ENCODE data around the gene MPC1.
"Not testable (repeated sequence)": the region's sequence is repeated elsewhere in the genome, so short reads cannot be mapped to it uniquely, and the experiment has no call there.

Gene MPC1

GRCh38 chr6:166379103-166379586, 3.6 kb downstream of the MPC1 start:
- ATAC-seq = no peak

DNA sequence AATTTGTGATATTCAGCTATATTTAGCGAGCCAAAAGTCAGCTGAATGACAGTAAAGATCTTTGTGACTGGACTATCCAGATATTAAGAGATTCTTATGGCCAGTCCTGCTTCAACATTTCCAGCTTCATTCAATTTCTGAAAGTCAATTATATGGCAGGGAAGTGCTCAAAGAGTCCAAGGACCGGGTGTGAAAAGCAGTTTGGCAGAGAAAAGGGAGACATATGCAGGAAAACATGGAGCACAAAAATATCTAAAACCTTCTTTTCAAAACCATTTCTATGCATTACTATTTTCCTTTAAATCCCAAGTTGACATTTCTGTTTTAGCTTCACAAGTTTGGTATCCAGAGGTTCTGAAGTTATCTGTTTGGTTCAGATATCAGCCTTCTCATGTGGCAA, 5.0 kb downstream of the MPC1 start:
- ATAC-seq = no peak

DNA sequence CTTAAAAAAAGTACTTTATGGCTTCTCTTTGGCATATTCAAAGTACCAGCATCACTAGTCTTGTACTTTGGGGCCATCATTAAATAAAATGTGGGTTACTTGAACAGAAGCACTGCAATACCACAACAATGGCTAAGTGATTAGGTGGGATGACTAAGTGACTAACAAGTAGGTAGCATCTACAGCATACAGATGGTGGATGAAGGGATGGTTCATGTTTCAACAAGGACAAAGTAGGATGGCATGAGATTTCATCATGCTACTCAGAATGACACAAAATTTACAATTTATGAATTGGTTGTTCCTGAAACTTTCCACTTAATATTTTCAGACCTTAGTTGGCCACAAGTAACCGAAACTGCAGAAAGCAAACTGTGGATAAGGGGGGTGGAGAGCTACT, 7.7 kb downstream of the MPC1 start:
- no peak for ATAC-seq

DNA sequence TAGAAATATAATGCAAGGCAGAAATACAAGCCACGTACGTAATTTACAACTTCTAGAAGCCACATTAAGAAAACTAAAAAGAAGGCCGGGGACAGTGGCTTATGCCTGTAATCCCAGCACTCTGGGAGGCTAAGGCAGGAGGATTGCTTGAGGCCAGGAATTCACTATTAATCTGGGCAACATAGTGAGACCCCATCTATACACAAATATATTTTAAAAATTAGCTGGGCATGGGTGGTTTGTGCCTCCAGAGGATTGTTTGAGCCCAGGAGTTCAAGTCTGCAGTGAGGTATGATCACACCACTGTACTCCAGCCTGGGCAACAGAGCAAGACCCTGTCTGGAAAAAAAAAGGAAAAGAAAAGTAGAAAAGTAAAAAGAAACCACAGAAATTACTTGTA, 12.3 kb downstream of the MPC1 start:
- no peak for ATAC-seq

DNA sequence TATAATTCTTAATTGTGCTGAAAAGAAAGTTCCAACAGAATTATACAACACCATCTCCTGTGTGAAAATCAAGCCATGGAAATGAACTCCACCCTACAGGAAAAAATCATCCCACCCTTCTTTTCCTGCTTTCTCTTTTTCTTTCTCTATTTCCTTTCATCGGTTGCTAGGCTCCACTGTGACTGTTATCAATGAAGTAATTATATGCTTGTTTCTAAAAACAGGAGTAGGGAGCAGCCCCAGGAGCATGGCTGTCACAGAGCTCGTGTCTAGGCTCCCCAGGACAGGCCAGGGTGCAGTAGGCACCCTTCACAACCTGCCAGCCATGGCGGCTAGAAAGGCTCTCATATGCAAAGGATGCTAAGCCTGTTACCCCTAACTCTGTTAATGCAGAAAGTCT, 13.0 kb downstream of the MPC1 start:
- no peak for ATAC-seq

GRCh38 chr6:166366921-166367320, 15.8 kb downstream of the MPC1 start:
- no peak for ATAC-seq

- ATAC-seq = no peak
These were observed 16.9 kb downstream of the MPC1 start for GRCh38 chr6:166365806-166366205.

DNA sequence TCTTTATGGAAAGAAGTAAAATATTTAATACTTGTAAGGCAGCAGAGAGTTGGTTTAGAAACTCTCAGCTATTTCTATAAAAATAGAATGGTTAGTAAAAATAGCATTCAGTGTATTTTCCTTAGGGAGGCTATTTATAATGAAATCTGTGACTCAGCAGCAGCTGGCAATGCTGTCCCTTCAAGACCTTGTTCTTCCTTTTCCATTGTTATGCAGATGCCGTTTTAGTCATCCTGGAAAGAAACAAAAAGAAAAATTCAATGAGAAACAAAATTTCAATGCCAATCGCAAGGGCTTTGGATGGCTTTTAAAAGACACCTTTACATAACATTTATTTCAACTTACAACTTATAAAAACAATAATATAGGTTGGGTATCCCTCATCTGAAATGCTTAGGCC, 17.5 kb downstream of the MPC1 start:
- no peak for ATAC-seq

- no peak for ATAC-seq
These were observed 18.3 kb downstream of the MPC1 start for GRCh38 chr6:166364456-166364855.

GRCh38 chr6:166362427-166362826, 20.3 kb downstream of the MPC1 start:
- ATAC-seq = not testable (repeated sequence)

GRCh38 chr6:166361077-166361429, 21.7 kb downstream of the MPC1 start:
- no peak for ATAC-seq

- ATAC-seq = no peak
These were observed 22.3 kb downstream of the MPC1 start for GRCh38 chr6:166360243-166361076.

GRCh38 chr6:166355552-166355951, 27.2 kb downstream of the MPC1 start:
- ATAC-seq = no peak

DNA sequence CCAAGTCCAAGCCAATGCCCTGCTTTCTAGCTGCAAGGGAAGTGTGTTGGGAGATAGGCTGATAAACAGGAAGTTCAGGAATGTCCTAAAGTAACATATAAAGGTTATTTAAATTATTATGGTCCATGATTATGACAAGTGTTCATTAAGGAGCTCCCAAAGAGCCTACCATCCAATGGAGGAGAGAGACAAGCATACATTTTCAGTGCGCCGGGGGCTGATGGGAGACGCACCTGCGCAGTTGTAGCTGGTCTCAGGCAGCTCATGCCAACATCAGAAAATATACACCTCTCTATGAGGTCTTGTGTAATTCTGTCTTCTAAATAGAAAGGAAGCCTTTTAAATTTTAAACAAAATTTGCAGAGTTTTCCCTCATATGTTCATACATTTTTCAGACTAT, 27.8 kb downstream of the MPC1 start:
- no peak for ATAC-seq

DNA sequence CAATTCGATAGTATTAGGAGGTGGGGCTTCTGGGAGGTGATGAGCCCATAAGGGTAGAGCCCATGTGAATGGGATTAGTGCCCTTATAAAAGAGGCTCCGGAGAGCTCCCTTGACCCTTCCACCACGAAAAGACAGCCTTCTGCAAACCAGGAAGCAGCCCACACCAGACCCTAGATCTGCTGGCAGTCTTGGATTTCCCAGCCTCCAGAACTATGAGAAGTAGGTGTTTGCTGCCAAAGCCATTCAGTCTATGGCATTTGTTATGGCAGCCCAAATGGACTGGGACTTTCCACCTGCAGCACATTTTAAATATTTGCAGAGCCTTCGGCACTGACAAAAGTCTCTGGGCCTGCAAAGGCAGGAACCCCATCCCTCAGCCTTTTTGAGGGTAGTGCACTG, 28.6 kb downstream of the MPC1 start:
- ATAC-seq = no peak

DNA sequence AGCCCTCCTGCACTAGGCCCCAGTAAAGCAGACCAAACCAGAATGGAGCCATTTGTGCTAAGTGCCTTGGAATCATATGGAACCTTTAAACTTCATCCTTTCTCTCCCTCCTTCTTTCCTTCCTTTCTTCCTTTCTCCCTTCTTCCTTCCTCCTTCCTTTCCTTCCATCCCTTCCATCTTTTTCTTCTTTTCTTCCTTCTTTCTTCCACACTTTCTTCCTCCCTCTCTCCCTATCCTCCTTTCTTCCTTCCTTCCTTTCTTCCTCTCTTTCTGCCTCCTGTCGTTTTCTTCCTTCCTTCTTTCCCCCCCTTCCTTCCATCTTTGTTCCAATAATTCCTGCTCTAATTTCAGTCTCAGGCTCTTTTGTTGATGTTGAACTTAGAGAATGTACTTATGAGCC, 29.2 kb downstream of the MPC1 start:
- no peak for ATAC-seq

DNA sequence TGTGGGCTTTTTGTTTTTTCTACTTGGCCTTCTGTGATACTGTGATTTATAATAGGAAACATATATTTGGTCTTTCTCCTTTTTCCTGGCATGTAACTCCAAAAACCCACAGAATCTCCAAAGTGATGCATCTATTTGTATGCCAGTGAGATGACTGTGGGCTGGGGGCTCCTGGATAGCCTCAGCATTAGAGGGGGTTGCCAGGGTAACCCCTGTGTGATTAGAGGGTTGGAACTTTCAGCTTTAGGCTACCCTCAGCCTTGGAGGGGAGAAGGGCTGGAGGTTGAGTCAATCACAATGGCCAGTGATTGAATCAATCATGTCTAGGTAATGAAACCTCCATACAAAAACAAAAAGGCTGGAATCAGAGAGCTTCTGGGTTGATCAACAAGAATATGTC, 29.8 kb downstream of the MPC1 start:
- ATAC-seq = no peak

DNA sequence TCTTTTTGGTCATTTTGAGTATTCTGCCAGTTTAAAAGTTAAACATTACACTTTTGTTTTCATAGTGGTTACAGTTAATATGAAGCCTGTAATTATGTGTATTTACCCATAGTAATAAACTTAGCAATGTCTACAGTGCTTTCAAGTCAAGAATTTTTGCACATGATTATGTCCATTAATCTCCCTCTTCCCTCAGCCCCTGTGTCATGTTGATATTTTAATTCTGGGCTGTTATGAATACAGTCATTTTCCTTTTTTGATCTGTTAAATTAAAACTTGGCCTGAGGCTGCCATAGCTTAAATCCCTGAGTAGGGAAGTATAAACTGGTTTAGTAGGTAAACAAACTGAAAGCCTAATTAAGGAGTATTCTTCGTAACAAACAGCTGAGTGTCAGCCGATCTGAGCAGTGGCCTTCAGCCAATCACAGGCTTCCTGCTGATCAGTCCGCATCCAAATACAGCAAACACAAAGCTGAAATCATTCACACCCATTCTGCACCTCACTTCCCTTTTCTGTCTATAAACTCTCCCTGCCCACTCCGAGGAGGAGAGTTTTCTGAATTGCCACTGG, 30.9 kb downstream of the MPC1 start:
- no peak for ATAC-seq

DNA sequence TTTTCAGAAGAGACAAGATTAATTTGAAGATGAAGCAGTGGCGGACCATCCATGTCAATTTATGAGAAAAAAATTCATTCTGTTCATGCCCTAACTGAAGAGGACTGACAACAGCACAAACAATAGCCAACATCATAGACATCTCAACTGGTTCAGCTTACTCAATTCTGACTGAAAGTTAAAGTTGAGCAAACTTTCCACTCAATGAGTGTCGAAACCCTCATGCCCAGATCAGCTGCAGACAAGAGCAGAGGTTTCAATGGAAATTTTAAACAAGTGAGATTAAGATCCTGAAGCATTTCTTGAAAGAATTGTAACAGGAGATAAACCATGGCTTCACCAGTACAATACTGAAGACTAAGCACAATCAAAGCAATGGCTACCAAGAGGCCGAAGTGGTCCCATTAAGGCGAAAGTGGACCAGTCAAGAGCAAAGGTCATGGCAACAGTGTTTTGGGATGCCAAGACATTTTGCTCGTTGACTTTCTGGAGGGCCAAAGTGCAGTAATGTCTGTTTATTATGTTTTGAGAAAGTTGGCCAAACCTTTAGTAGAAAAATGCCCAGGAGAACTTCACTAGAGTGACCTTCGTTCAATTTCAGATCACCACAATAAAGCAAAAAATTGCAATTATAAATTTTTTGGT, 34.3 kb downstream of the MPC1 start:
- no peak for ATAC-seq

GRCh38 chr6:166346965-166347364, 35.8 kb downstream of the MPC1 start:
- no peak for ATAC-seq

GRCh38 chr6:166346449-166346848, 36.3 kb downstream of the MPC1 start:
- no peak for ATAC-seq

DNA sequence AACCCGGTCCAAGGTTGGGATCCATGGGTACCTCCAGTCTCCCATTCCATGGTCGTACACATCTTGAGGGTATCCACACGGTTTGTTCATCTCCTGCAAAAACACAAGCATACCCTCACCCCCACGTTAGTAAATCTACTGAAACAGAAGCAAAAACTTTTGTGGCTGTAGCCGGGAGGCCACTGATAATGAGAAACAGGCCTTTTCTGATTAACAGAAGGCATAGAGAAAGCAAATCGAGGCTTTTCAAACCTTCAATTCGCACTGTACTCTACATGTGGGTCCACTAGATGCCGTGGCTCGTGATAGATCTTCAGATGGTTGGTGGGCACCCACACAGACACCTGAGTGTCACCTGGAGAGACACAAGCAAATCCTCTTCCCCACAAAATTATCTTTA, 37.1 kb downstream of the MPC1 start:
- ATAC-seq = not testable (repeated sequence)

DNA sequence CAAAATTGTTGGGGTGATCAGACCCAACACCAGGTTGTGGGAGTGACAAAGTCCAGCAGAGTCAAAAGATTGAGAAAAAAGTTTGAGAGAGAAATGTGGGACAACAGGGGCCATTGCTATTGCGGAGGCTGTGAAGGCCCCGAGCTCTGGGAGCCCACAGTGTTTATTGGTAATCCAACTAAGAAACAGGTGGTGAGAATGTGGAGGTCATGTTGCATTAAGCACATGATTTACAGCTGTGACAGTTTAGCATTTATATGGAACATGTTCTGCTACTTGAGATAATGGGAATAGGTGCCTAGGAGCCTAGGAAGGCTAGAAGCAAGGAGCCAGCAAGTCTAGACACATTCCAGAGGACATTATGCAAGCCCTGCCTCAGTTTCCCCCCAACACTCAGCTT, 37.8 kb downstream of the MPC1 start:
- not testable (repeated sequence) for ATAC-seq

DNA sequence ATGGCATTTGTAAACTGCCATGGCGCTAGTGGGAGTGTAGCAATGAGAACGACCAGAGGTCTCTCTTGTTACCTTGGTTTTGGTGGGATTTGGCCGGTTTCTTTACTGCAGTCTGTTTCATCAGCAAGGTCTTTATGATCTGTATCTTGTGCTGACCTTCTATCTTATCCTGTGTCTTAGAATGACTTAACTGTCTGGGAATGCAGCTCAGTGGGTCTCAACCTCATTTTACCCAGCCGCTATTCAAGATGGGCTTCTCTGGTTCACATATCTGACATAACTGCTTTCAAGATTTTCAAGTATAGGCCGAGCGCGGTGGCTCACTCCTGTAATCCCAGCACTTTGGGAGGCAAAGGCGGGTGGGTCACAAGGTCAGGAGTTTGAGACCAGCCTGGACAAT, 38.5 kb downstream of the MPC1 start:
- ATAC-seq = no peak
